CD4-positive, alpha-beta memory T cell (primary cell): Measurements from ENCODE around the gene SH3RF1. TPM values are rescaled to one million over a fixed set of nuclear protein-coding genes. Genes with fewer than 3 reads are reported as not detected.

Experiments
- CTCF ChIA-PET: fragments of 350-600 bp; sonication (Branson Sonifier 250); formaldehyde crosslinking; loops from one replicate; lab custom pipeline; 2021; ENCODE audit warnings: inconsistent platforms; ENCODE audit not compliant: partially characterized antibody; lab: Charles Lee
- POLR2A ChIA-PET: fragments of 350-600 bp; sonication (Branson Sonifier 250); formaldehyde crosslinking; loops from one replicate; lab custom pipeline; 2021; ENCODE audit not compliant: partially characterized antibody; lab: Charles Lee
- DNase-seq, 5 donors: peaks; one replicate each; pipeline versions ENCODE4 v3.0.0 to v3.0.0-alpha.2; 2020 to 2022; ENCODE audit warnings: mixed read lengths in 1 of 5
- H3K27ac ChIP-seq: one replicate; pipeline ENCODE4 v1.7.0; 2013; ENCODE audit warnings: low read depth, low read length
- H3K27me3 ChIP-seq: 2 replicates; pipeline ENCODE4 v1.7.0; 2013; ENCODE audit warnings: mild to moderate bottlenecking, low read length, moderate library complexity; ENCODE audit not compliant: insufficient read depth
- H3K36me3 ChIP-seq: 2 replicates; pipeline ENCODE4 v1.7.0; 2013; ENCODE audit warnings: mild to moderate bottlenecking, low read length, moderate library complexity; ENCODE audit not compliant: insufficient read depth
- H3K4me1 ChIP-seq: 2 replicates; pipeline ENCODE4 v1.7.0; 2013; ENCODE audit warnings: mild to moderate bottlenecking, low read length, moderate library complexity; ENCODE audit not compliant: insufficient read depth
- H3K4me3 ChIP-seq, 2 donors: one replicate each; pipeline ENCODE4 v1.7.0; 2013; ENCODE audit warnings: low read length in 2 of 2, mild to moderate bottlenecking in 1 of 2
- H3K9me3 ChIP-seq, 2 donors: one replicate each; pipeline ENCODE4 v1.7.0; 2013; ENCODE audit warnings: low read length in 2 of 2, control low read depth in 1 of 2; ENCODE audit not compliant: control insufficient read depth in 1 of 2
- H3K27ac Mint-ChIP-seq, 7 donors: one replicate each; pipeline ENCODE4 v1.8.0; 2020 to 2021; ENCODE audit warnings: mixed read lengths in 7 of 7, mild to moderate bottlenecking in 6 of 7, inconsistent platforms in 3 of 7, moderate library complexity in 3 of 7
- H3K27me3 Mint-ChIP-seq, 2 donors: one replicate each; pipeline ENCODE4 v1.8.0; 2020 to 2021; ENCODE audit warnings: mixed read lengths in 2 of 2
- H3K36me3 Mint-ChIP-seq, 2 donors: one replicate each; pipeline ENCODE4 v1.8.0; 2020 to 2021; ENCODE audit warnings: mixed read lengths in 2 of 2, inconsistent platforms in 1 of 2, mild to moderate bottlenecking in 1 of 2
- H3K4me1 Mint-ChIP-seq, 4 donors: one replicate each; pipeline ENCODE4 v1.8.0; 2020 to 2021; ENCODE audit warnings: mixed read lengths in 4 of 4, mild to moderate bottlenecking in 1 of 4
- H3K4me3 Mint-ChIP-seq, 8 donors: one replicate each; pipeline ENCODE4 v1.8.0; 2020 to 2021; ENCODE audit warnings: mixed read lengths in 8 of 8, mild to moderate bottlenecking in 7 of 8, moderate library complexity in 6 of 8, inconsistent platforms in 3 of 8
- H3K9me3 Mint-ChIP-seq, 8 donors: one replicate each; pipeline ENCODE4 v1.8.0; 2020 to 2021; ENCODE audit warnings: mixed read lengths in 8 of 8, mild to moderate bottlenecking in 5 of 8, inconsistent platforms in 3 of 8, moderate library complexity in 1 of 8
- intact Hi-C: fragments of 100-400 bp; cut with micrococcal nuclease; formaldehyde crosslinking; loops from one replicate; pipeline ENCODE4 v1.15.1; 2023
- polyA plus RNA-seq, 2 donors: library from polyadenylated mRNA; unstranded; fragments of 300-500 nt; fragmentation: Illumina TruSeq; gene quantifications; one replicate each; pipeline ENCODE4 v1.2.3, GENCODE V29; 2021
- total RNA-seq, 2 experiments: library from RNA; stranded (reverse); gene quantifications; one replicate each; pipeline ENCODE4 v1.2.3, GENCODE V29; 2021

SH3RF1 gene
- total and polyA plus RNA-seq, 4 experiments from 2014 or later = 0.11 to 0.15 TPM; not detected in 2

- Histone ChIP-seq H3K9me3 (no peaks in the 10 kb centered on the region), H3K27ac (no peak overlapping the region), H3K4me3 (no peak overlapping the region), H3K36me3 (no peaks in the 10 kb centered on the region), H3K4me1 (no peaks in the 10 kb centered on the region), H3K27me3 (no peaks in the 10 kb centered on the region)
- Mint-ChIP-seq H3K36me3 (no peaks in the 10 kb centered on the region), H3K9me3 (peaks cover 0 to 11% (median 0%) of the 10 kb centered on the region in 8 donors), H3K4me1 (no peaks in the 10 kb centered on the region), H3K4me3 (no peak overlapping the region), H3K27ac (no peak overlapping the region), H3K27me3 (peaks cover 2 to 21% of the 10 kb centered on the region in 2 donors)
- intact Hi-C loops = no loop called here
- ChIA-PET POLR2A (no interaction called here), CTCF (no interaction called here)
- DNase-seq = no peak
Measured at GRCh38 chr4:169249999-169250398, 20.8 kb downstream of the SH3RF1 start.

- ChIA-PET POLR2A (no interaction called here), CTCF (no interaction called here)
- no peak overlapping the region for H3K27ac Mint-ChIP-seq
- Histone ChIP-seq H3K27ac (no peak overlapping the region), H3K4me3 (no peak overlapping the region), H3K36me3 (no peaks in the 10 kb centered on the region), H3K9me3 (no peaks in the 10 kb centered on the region), H3K27me3 (no peaks in the 10 kb centered on the region), H3K4me1 (no peaks in the 10 kb centered on the region)
- no peaks in the 10 kb centered on the region for H3K36me3 Mint-ChIP-seq
- no peaks in the 10 kb centered on the region for H3K4me1 Mint-ChIP-seq
- H3K4me3 Mint-ChIP-seq = no peak overlapping the region
- intact Hi-C loops = no loop called here
- peaks cover 0 to 20% of the 10 kb centered on the region in 2 donors for H3K27me3 Mint-ChIP-seq
- DNase-seq = no peak
- peaks cover 0 to 11% (median 0%) of the 10 kb centered on the region in 8 donors for H3K9me3 Mint-ChIP-seq
Measured at GRCh38 chr4:169249214-169249973, 21.4 kb downstream of the SH3RF1 start.

DNA sequence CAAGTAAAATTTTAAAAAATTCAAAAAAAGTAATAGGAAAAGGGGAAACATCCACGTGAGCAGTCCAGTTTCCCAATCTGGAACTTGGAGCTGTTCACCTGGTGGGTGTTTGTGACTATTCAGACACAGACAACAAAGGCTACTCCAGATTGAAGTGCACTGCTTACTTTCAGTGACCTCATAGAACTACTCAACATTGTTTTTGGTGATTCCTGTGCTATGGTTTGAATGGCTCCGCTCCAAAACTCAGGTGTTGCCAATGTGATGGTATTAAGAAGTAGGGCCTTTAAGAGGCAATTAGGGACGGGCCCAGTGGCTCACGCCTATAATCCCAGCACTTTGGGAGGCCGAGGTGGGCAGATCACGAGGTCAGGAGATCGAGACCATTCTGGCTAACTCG is 22.1 kb downstream of the SH3RF1 start:
- H3K4me3 ChIP-seq = no peak overlapping the region
- ChIA-PET POLR2A (no interaction called here), CTCF (no interaction called here)
- no peak for DNase-seq
- H3K4me3 Mint-ChIP-seq = no peak overlapping the region
- peaks cover 0 to 20% of the 10 kb centered on the region in 2 donors for H3K27me3 Mint-ChIP-seq
- no peaks in the 10 kb centered on the region for H3K4me1 Mint-ChIP-seq
- H3K27me3 ChIP-seq = no peaks in the 10 kb centered on the region
- H3K36me3 Mint-ChIP-seq = no peaks in the 10 kb centered on the region
- H3K27ac Mint-ChIP-seq = no peak overlapping the region
- H3K27ac ChIP-seq = no peak overlapping the region
- intact Hi-C loops = no loop called here
- peaks cover 0 to 11% (median 0%) of the 10 kb centered on the region in 8 donors for H3K9me3 Mint-ChIP-seq
- H3K36me3 ChIP-seq = no peaks in the 10 kb centered on the region
- no peaks in the 10 kb centered on the region for H3K9me3 ChIP-seq
- H3K4me1 ChIP-seq = no peaks in the 10 kb centered on the region

GRCh38 chr4:169246957-169247396 is 23.8 kb downstream of the SH3RF1 start:
- DNase-seq = no peak
- H3K9me3 Mint-ChIP-seq = peaks cover 0 to 11% (median 0%) of the 10 kb centered on the region in 8 donors
- intact Hi-C loops = no loop called here
- no peak overlapping the region for H3K27ac Mint-ChIP-seq
- POLR2A ChIA-PET = no interaction called here
- H3K27me3 Mint-ChIP-seq = peaks cover 1 to 14% of the 10 kb centered on the region in 2 donors
- Histone ChIP-seq H3K4me1 (no peaks in the 10 kb centered on the region), H3K9me3 (no peaks in the 10 kb centered on the region), H3K36me3 (no peaks in the 10 kb centered on the region), H3K27me3 (no peaks in the 10 kb centered on the region), H3K27ac (no peak overlapping the region), H3K4me3 (no peak overlapping the region)
- no peaks in the 10 kb centered on the region for H3K36me3 Mint-ChIP-seq
- CTCF ChIA-PET = interaction anchor here (1.2 kb wide), 1 partner anchor 9 kb away, joined by 4 read pairs; no protein-coding TSS in a partner anchor
- no peak overlapping the region for H3K4me3 Mint-ChIP-seq
- no peaks in the 10 kb centered on the region for H3K4me1 Mint-ChIP-seq

- Histone ChIP-seq H3K27me3 (no peaks in the 10 kb centered on the region), H3K9me3 (no peaks in the 10 kb centered on the region), H3K4me1 (no peaks in the 10 kb centered on the region), H3K4me3 (no peak overlapping the region), H3K27ac (no peak overlapping the region), H3K36me3 (no peaks in the 10 kb centered on the region)
- H3K36me3 Mint-ChIP-seq = no peaks in the 10 kb centered on the region
- CTCF ChIA-PET = no interaction called here
- POLR2A ChIA-PET = no interaction called here
- no peak for DNase-seq
- H3K4me1 Mint-ChIP-seq = no peaks in the 10 kb centered on the region
- H3K27ac Mint-ChIP-seq = no peak overlapping the region
- peaks cover 0 to 11% (median 0%) of the 10 kb centered on the region in 8 donors for H3K9me3 Mint-ChIP-seq
- H3K27me3 Mint-ChIP-seq = peaks cover 1 to 14% of the 10 kb centered on the region in 2 donors
- intact Hi-C loops = no loop called here
- no peak overlapping the region for H3K4me3 Mint-ChIP-seq
Measured at GRCh38 chr4:169246279-169246678, 24.5 kb downstream of the SH3RF1 start.

GRCh38 chr4:169245061-169245460 is 25.7 kb downstream of the SH3RF1 start:
- no peak overlapping the region for H3K4me3 ChIP-seq
- ChIA-PET POLR2A (no interaction called here), CTCF (no interaction called here)
- Mint-ChIP-seq H3K27ac (no peak overlapping the region), H3K4me1 (no peaks in the 10 kb centered on the region), H3K9me3 (peaks cover 0 to 11% (median 0%) of the 10 kb centered on the region in 8 donors), H3K27me3 (peaks cover 1 to 12% of the 10 kb centered on the region in 2 donors), H3K4me3 (no peak overlapping the region), H3K36me3 (no peaks in the 10 kb centered on the region)
- no peak overlapping the region for H3K27ac ChIP-seq
- no peaks in the 10 kb centered on the region for H3K4me1 ChIP-seq
- H3K9me3 ChIP-seq = no peaks in the 10 kb centered on the region
- no peaks in the 10 kb centered on the region for H3K27me3 ChIP-seq
- H3K36me3 ChIP-seq = no peaks in the 10 kb centered on the region
- no peak for DNase-seq
- intact Hi-C loops = no loop called here

GRCh38 chr4:169243825-169244609 is 26.7 kb downstream of the SH3RF1 start:
- intact Hi-C loops = no loop called here
- no peak overlapping the region for H3K4me3 Mint-ChIP-seq
- no peaks in the 10 kb centered on the region for H3K36me3 ChIP-seq
- H3K27ac ChIP-seq = no peak overlapping the region
- peaks cover 1 to 12% of the 10 kb centered on the region in 2 donors for H3K27me3 Mint-ChIP-seq
- H3K9me3 ChIP-seq = no peaks in the 10 kb centered on the region
- H3K27me3 ChIP-seq = no peaks in the 10 kb centered on the region
- ChIA-PET CTCF (no interaction called here), POLR2A (no interaction called here)
- no peak overlapping the region for H3K4me3 ChIP-seq
- DNase-seq = no peak
- H3K4me1 ChIP-seq = no peaks in the 10 kb centered on the region
- H3K36me3 Mint-ChIP-seq = no peaks in the 10 kb centered on the region
- H3K4me1 Mint-ChIP-seq = no peaks in the 10 kb centered on the region
- no peak overlapping the region for H3K27ac Mint-ChIP-seq
- peaks cover 0 to 11% (median 0%) of the 10 kb centered on the region in 8 donors for H3K9me3 Mint-ChIP-seq
